DMS53 (cell line): Measurements from ENCODE around the gene AGBL4.

Source experiments
- DNase-seq: peaks from one replicate; lab custom pipeline; 2025; lab: John Stamatoyannopoulos, UW

AGBL4 gene

DNA sequence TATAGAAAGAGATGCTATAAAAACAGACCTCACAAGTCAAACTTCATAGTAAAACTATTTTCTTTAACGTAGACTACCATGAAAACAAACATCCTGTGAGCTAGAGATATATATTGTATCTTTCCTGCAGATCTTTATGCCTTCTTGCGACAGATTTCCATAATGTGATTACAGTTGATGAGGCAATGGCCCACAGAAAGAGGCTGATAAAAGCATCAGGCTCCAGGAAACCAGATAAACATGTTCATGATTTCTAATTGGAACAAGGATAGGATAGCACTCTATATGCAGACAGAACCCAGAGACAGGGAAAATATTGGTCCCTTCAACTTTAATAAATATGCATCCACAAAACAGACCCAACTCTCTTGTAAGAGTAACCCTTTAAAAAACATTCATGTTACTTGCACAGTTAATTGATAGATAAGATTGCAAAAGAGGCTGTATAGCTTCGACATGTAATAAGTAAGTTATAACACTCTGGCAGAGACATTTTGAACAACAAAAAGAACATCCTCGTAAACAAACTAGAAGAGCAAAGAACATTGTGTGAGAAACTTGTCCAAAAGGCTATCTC is 329.4 kb downstream of the AGBL4 start:
- DNase-seq: no peak

DNA sequence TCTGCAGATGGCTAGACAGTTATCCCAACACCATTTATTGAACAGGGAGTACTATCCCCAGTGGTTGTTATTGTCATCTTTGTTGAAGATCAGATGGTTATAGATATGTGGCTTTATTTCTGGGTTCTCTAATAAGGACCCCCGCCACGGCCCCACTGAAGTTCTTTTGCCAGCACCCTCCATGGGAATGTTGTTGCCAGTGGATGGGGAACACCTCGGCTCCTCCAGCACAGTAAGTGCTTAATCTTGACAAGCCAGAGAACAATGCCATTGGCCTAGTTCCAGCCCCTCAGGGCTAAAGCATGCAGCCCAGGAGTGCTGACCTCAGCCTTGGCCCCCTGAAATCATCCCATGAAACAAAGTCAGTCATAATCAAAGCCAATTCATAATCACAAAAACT is 337.6 kb downstream of the AGBL4 start:
- DNase-seq: no peak

DNA sequence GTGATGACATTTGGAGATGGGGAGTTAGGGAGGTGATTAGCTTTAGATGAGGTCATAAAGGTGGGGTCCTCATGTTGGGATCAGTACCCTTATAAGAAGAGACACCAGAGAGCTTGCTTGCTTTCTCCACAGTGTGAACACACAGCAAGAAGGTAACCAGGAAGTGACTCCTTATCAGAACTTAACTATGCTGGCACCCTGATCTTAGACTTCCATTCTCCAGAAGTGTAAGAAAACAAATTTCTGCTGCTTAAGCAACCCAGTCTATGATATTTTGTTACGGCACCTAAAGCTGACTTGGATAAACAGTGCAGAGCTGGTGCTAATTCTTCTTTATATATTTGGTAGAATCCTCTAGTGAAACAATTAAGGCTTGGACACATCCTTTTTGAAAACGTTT is 346.0 kb downstream of the AGBL4 start:
- no peak for DNase-seq

DNA sequence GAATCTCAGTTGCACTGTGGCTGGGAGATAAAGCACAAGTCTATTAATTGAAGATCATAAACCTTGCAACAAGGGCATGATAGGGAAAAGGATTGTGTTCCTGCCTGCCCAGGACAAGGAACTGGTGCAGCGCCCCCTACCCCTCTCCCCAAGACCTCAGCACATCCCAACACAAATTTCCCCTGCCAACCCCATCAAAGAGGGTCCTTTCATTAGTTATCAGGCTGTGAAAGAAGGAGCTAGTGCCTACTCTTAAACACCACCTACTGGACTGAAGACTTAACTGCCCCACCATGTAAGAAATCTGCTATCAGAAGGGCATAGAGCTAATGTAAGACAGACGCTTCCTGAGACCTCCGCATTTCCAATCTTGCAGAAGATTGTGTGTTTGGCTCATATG is 372.6 kb downstream of the AGBL4 start:
- peak; percentile 16 for DNase-seq

DNA sequence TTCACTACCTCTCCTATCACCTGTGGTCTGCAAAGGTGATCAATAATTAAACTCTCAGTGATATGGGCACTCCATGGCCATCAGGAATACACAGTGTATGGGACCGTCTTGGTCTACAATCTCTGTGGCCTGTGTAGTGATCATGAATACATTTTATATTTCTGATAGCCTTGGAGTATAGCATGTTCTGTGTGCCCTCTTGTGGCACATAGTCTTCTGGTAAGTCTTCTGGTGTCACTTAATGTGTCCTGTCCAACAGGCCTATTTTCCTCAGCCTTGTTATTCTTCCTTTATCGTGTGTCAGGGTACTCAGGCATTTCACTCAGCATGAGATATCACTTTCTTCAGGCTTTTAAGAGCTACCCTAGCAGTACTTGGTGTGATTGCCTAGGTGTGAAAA is 393.6 kb downstream of the AGBL4 start:
- peak; percentile 65 for DNase-seq

DNA sequence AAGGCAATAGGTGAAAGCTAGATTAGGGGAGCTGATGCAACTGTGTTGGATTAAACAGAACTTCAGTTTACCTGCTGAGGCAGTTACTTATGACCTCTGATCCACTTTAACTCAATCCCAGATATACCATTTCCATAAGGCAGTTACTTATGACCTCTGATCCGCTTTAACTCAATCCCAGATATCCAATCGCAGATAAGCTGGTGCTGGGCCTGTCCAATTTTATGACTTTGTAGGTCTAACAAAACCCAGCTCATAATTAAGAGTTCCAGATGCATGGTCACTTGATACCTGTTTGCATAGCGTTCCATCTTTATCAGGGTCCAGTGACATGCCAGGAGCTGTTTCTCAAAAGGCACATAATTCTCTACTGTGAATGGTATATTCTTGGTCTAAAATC is 396.0 kb downstream of the AGBL4 start:
- no peak for DNase-seq

DNA sequence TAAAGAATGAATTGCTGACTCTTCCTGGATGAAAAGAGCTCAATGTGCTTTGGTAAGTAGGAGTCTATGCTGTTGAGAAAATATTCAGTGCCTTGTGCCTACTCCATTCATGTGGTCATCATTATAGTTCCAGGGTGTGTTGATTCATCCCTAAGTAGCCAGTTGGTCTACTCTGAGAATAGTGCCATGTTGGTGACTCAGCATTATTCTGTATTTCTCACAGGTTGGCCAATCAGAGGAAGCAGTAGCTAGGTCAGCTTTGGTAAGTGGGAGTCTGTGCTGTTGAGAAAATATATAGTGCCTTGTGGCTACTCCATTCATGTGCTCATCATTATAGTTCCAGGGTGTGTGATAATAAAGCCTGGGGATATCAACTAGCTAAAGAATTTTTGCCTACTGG is 397.3 kb downstream of the AGBL4 start:
- DNase-seq: peak; percentile 38

DNA sequence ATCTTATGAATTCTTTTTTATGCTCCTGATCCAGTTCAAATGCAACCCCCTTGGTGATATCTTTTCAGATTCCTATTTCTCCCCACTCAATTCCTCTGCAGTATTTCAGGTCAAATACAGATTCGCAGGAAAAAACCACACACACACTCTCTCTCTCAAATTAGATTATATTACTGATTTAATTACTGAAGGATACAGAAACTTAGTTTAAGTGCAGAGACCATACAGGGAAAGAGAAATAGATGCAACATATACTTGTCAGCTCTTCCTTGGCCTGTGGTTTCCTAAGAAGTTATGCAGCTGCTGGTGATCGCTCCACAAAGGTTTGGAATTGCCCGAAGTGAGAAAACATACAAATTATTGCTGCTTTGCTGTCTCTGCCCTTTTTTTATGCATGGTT is 400.9 kb downstream of the AGBL4 start:
- no peak for DNase-seq

DNA sequence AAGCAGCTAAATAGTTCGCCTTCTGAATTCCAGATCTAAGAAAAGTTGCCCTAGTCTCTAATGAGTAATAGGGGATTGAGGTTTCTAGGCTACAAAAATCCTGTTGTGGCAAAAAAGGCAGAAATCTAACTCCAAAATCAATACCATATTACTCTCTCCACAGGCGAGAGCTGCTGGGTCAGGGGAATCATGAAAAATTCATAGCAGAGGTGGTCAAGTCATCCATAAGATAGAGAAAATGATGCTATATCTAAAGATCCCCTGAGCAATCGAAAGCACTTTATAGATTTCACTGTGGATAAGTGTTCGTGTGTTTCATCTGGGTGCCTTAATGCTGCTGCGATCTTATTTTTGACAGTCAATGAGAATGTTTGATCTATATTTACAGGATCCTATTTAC is 417.7 kb downstream of the AGBL4 start:
- DNase-seq: no peak

DNA sequence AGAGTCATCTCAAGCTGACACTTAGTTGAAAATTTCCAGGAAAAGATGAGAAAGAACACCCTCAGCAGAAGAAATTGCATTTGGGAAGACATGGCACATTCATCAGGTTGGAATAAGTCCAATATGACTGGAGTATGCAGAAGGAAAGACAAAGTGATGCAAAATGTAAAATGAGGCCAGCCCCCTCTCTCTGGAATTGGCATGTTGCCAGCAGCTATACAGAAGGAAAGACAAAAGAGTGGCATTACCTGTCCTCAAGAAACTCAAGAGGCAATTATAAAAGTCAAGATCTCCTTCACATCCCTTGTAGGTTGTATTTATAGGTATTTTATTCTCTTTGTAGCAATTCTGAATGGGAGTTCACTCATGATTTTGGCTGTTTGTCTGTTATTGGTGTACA is 426.3 kb downstream of the AGBL4 start:
- DNase-seq: no peak

DNA sequence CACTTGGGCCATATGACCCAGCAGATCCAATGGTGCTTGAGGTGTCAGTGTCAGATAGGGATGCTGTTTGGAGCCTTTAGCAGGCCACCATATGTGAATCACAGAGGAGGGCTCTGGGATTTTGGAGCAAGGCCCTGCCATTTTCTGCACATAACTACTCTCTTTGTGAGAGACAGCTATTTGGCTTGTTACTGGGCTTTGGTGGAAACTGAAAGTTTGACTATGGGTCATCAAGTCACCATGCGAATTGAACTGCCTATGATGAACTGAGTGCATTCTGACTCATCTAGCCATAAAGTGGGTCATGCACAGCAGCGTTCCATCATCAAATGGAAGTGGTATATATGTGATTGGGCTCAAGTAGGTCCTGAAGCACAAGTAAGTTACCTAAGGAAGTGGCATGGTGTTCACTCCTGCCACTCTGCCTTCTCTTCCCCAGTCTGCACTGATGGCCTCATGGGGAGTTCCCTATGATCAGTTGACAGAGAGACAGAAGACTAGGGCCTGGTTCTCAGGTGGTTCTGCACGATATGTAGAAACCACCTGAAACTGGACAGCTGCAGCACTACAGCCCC is 447.3 kb downstream of the AGBL4 start:
- no peak for DNase-seq

DNA sequence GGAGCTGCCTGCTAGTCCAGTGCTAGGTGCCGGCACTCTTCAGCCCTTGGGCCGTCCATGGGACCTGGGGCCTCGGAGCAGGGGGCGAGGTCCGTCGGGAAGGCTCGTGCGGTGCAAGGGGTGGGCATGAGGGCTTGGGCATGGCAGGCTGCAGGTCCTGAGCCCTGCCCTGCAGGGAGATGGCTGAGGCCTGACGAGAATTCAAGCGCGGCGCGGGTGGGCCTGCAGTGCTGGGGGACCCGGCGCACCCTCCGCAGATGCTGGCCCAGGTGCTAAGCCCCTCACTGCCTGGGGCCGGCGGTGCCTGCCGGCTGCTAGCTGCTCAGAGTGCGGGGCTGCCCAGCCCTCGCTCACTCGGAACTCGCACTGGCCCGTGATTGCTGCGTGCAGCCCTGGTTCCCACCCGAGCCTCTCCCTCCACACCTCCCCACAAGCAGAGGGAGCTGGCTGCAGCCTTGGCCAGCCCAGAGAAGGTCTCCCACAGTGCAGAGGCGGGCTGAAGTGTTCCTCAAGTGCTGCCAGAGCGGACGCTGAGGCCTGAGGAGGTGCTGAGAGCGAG is 467.0 kb downstream of the AGBL4 start:
- DNase-seq: no peak

DNA sequence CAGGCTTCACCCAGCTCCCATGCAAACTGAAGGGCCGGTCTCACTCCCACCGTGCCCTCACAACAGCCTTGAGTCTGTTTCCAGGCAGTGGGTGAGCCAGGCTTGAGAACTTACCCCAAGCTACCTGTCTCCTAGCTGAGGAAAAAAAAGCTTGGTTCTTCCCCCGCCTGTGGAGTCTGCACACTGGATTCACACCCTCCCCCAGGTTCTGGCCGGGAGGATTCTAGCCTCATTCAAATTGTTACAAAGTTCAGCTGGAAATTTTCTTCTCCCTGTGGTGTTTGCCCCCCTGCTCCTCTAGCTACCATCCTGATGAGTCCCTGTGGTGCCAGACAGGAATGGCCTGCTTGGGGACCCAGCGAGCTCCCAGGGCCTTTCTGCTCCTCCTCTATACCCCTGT is 471.7 kb downstream of the AGBL4 start:
- no peak for DNase-seq

DNA sequence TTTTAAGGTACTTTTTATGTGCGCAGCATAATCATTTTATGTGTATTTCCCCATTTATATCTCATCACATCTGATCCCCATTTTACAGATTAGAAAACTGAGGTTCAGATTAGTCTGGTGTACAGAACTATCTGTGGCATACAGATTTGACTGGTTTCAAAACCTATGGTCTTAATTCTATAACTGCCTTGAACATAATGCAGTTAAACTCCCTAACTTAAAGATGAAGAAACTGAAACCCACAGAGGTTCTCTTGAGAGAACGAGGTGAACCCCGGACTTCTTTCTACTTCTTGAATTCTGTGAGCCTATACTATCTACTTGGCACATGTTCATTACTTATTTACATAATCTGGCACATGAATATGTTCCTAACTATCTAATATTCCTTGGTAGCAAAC is 479.1 kb downstream of the AGBL4 start:
- DNase-seq: no peak

DNA sequence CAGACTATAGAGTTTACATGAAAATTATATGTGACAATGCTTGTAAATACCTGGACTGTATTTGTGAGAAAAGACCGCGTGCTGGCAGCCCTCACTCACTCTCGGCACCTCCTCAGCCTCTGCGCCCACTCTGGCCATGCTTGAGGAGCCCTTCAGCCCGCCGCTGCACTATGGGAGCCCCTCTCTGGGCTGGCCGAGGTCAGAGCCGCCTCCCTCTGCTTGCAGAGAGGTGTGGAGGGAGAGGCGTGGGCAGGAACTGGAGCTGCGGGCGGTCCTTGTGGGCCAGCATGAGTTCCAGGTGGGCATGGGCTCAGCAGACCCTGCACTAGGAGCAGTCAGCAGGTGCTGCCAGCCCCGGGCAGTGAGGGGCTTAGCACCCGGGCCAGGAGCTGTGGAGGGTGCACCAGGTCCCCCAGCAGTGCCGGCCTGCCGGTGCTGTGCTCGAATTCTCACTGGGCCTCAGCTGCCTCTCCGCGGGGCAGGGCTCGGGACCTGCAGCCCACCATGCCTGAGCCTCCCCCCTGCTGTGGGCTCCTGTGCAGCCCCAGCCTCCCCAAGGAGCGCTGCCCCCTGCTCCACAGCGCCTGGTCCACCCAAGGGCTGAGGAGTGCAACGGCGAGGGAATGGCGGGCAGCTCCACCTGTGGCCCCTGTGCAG is 482.5 kb downstream of the AGBL4 start:
- no peak for DNase-seq

DNA sequence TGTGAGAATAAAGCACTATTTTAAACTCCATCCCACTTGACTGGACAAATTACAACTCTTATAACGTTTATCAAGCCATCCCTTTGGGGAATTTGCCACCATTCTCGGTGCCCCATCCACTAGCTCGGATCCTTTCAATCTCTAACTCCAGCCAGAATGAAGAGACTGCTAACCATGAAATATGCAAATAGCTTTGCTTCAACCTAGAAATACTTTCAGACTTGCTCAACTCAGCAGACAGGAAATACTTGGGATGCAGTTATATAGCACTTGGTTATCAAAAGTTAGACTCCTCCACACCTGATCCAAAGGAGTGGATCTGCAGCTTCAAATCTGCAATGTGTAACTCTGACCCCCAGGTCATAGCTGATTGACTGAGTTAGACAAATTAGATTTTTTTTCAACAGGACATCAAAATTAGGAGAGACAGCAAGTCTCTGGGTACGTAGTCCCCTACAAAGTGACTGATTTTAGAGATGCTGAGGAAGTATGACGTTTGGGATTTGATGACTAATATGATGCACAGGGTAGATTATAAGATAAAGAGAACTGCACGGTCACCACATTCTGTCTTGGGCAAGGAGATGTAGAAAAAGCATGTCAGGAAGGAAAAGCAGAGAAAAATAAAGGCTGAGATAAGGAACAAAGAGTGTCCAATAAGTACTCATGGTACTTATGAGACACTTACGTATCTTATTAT is 496.0 kb downstream of the AGBL4 start:
- no peak for DNase-seq

DNA sequence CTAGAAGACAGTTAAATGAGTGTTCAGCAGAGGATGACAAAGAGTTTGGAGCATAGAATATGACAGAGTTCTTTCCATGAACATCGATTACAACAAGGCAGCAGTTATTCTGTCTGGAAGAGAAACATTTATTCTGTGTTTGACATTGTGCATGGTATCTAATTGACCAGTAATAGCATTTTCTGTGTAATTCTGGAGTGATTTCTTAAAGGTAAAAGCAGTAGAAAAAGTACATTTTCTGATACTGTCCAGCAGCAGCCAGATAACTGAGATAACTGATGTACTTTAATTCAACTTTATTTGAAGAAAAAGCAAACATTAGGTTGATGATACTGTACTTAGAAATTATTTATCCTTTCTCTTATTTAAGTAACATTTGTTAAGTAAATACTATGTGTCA is 497.1 kb downstream of the AGBL4 start:
- DNase-seq: no peak

DNA sequence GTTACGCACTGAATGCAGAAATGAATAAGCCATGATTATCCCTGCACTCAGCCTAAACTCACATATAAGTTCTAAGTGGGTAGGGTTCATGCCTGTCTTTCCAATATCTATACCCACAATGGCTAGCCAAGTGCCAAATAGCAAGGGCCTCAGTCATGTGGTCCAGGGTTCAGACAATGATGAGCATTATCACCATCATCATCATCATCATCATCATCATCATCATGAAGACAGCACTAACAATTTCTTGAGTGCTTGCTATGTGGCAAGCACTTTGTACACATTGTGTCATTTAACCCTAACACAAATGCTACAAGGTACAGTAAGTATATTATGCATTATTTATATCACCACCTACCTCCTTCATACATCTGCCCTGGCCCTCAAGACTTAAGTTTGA is 500.0 kb downstream of the AGBL4 start:
- DNase-seq: no peak

DNA sequence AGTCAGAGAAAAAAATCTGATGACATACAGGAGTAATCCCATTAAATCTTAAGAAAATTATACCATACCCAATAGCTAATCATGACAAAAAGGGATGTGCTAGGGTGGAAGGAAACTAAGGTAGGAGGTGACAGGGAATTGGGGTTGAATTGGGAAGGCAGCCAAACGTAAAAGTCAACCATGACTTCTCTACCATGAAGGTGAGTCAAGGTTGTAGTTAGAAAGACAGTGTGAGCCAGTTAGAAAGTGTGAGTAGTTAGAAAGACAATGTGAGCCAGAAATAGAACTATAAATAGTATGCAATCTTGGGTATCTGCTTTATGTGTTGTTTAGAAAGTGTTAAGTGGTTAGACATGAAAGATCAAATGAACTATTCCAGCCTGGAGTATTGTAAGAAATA is 556.8 kb downstream of the AGBL4 start:
- DNase-seq: no peak

DNA sequence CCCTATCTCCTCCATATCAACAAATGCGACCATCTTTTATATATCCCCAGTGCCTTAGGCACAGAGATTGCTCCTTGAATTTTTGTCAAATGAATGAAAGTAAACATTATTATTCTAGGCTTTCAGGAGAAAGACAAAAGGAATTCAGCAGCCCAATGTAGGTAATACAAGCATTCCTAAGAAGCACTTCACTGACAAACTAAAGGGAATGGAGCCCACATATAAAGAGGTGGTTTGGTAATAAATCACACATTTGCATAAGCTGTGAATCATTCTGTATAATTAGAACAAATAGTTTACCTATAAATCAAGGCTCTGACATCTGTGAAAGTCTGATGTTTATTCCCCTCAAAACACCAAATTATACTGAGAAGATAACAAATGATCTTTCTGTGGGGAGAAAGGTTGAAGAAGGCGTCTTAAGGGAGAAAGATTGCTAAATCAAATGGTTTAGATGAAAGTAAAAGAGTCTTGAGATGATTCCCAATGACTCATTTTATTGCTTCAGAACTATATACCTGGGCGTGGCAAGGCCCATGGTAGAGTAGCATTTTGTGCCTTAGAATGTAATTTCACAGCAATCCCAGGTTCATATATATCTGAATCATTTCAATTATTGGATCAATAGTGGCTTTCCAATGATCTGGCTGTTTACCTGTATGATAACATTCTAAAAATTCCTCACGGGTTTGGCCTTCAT is 558.1 kb downstream of the AGBL4 start:
- DNase-seq: no peak

DNA sequence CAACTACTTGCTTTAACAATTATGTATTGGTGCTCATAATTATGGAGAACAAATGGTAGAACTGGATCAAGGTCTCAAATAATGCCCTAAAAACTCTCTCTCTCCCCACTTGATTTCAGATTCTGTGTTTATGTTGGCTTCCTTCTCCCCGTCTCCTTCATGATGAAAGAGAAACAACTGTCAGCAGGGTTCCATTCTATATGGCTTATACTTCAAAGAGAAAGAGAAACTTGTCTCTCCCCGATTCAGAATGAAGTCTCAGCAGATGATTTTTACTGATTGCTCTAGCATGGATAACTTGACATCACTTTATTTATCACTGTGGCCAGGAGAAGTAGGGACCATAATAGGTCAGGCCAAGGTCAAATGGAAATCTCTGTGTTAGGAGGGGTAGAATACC is 575.6 kb downstream of the AGBL4 start:
- DNase-seq: no peak

DNA sequence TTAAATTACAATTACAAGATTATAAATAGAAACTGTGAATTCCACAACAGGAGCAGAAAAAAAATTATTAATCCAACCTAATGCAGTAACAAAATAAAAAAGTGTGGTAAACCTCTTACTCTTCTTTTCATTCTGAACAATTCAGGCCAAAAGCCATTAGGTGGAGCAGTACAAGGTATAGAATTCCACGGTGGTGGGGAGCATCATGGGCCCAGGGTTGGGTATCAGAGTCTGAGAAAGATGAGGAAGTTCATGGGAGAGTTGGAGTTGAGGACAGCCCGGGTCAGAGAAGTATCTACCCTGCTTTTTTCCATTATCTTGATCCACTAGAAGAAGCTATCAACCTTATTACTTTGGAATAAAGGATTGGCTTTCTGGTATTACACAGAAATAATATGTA is 586.9 kb downstream of the AGBL4 start:
- no peak for DNase-seq
